Measurements from ENCODE around the gene HEBP1.

Gene HEBP1

GRCh38 chr12:12960639-12961209, 39.3 kb downstream of the HEBP1 start:
- Histone ChIP-seq H4K8ac (ENCODE audit: low read length) (no peak overlapping the region), H2BK120ac (ENCODE audit: low read depth, low read length) (no peak overlapping the region), H3K9ac (ENCODE audit: low read length) (no peak overlapping the region), H3K4me2 (ENCODE audit: low read length, poor library complexity, severe bottlenecking) (no peak overlapping the region), H3K9me3 (ENCODE audit: control insufficient read depth, low read length) (no peaks in the 10 kb centered on the region), H3K4me1 (ENCODE audit: control insufficient read depth, insufficient read depth, low read depth, low read length) (no peaks in the 10 kb centered on the region), H2BK5ac (ENCODE audit: low read depth, low read length, poor library complexity, severe bottlenecking) (no peak overlapping the region), H3K4ac (ENCODE audit: low read depth in 1 of 2, low read length in 2 of 2) (no peak overlapping the region), H3K27me3 (ENCODE audit: control insufficient read depth in 1 of 2, insufficient read depth in 1 of 2, low read length in 2 of 2) (no peaks in the 10 kb centered on the region), H2BK12ac (ENCODE audit: low read length in 2 of 2) (no peak overlapping the region), H3K79me1 (replicated peaks; ENCODE audit: low read length, poor library complexity, severe bottlenecking) (no peaks in the 10 kb centered on the region), H3K4me3 (ENCODE audit: insufficient read depth in 1 of 2, low read depth in 1 of 2, low read length in 2 of 2) (no peak overlapping the region), H3K36me3 (ENCODE audit: control insufficient read depth in 1 of 2, insufficient read depth in 2 of 2, low read depth in 1 of 2, low read length in 2 of 2) (peaks cover 0 to 12% of the 10 kb centered on the region in 2 experiments), H3K18ac (ENCODE audit: low read depth in 1 of 2, low read length in 2 of 2) (no peak overlapping the region), H3K23ac (ENCODE audit: low read length in 2 of 2) (no peak overlapping the region), H2AK5ac (ENCODE audit: low read length, severe bottlenecking) (no peak overlapping the region), H4K91ac (ENCODE audit: low read length) (no peak overlapping the region), H2BK15ac (ENCODE audit: low read depth, poor library complexity, severe bottlenecking) (no peak overlapping the region), H3K27ac (ENCODE audit: low read length, poor library complexity, severe bottlenecking) (no peak overlapping the region), H3K14ac (ENCODE audit: low read length in 2 of 2) (no peak overlapping the region), H2AFZ (ENCODE audit: low read depth, low read length) (no peak overlapping the region)
- WGBS = 81% methylated on average over 2 of the region's 5 CpGs
- DNase-seq = no peak

- no peak overlapping the region for H2BK15ac ChIP-seq (ENCODE audit: low read depth, poor library complexity, severe bottlenecking)
- H3K23ac ChIP-seq (ENCODE audit: low read length in 2 of 2) = no peak overlapping the region
- no peak overlapping the region for H2AFZ ChIP-seq (ENCODE audit: low read depth, low read length)
- no peak overlapping the region for H3K4me3 ChIP-seq (ENCODE audit: insufficient read depth in 1 of 2, low read depth in 1 of 2, low read length in 2 of 2)
- H3K27ac ChIP-seq (ENCODE audit: low read length, poor library complexity, severe bottlenecking) = no peak overlapping the region
- H2BK5ac ChIP-seq (ENCODE audit: low read depth, low read length, poor library complexity, severe bottlenecking) = no peak overlapping the region
- no peak overlapping the region for H3K4me2 ChIP-seq (ENCODE audit: low read length, poor library complexity, severe bottlenecking)
- H2AK5ac ChIP-seq (ENCODE audit: low read length, severe bottlenecking) = no peak overlapping the region
- no peak overlapping the region for H4K91ac ChIP-seq (ENCODE audit: low read length)
- no peak overlapping the region for H3K14ac ChIP-seq (ENCODE audit: low read length in 2 of 2)
- H2BK12ac ChIP-seq (ENCODE audit: low read length in 2 of 2) = no peak overlapping the region
- no peak overlapping the region for H4K8ac ChIP-seq (ENCODE audit: low read length)
- peaks cover 6% of the 10 kb centered on the region for H3K4me1 ChIP-seq (ENCODE audit: control insufficient read depth, insufficient read depth, low read depth, low read length)
- no peak overlapping the region for H3K4ac ChIP-seq (ENCODE audit: low read depth in 1 of 2, low read length in 2 of 2)
- H3K79me1 ChIP-seq (replicated peaks; ENCODE audit: low read length, poor library complexity, severe bottlenecking) = no peaks in the 10 kb centered on the region
- no peak for DNase-seq
- H3K36me3 ChIP-seq (ENCODE audit: control insufficient read depth in 1 of 2, insufficient read depth in 2 of 2, low read depth in 1 of 2, low read length in 2 of 2) = peaks cover 0 to 5% of the 10 kb centered on the region in 2 experiments
- no peak overlapping the region for H2BK120ac ChIP-seq (ENCODE audit: low read depth, low read length)
- H3K9me3 ChIP-seq (ENCODE audit: control insufficient read depth, low read length) = no peaks in the 10 kb centered on the region
- WGBS = 89% methylated on average over 5 of the region's 7 CpGs
- no peak overlapping the region for H3K9ac ChIP-seq (ENCODE audit: low read length)
- H3K18ac ChIP-seq (ENCODE audit: low read depth in 1 of 2, low read length in 2 of 2) = no peak overlapping the region
- H3K27me3 ChIP-seq (ENCODE audit: control insufficient read depth in 1 of 2, insufficient read depth in 1 of 2, low read length in 2 of 2) = no peaks in the 10 kb centered on the region
Measured at GRCh38 chr12:12958886-12959285, 41.2 kb downstream of the HEBP1 start.

DNA sequence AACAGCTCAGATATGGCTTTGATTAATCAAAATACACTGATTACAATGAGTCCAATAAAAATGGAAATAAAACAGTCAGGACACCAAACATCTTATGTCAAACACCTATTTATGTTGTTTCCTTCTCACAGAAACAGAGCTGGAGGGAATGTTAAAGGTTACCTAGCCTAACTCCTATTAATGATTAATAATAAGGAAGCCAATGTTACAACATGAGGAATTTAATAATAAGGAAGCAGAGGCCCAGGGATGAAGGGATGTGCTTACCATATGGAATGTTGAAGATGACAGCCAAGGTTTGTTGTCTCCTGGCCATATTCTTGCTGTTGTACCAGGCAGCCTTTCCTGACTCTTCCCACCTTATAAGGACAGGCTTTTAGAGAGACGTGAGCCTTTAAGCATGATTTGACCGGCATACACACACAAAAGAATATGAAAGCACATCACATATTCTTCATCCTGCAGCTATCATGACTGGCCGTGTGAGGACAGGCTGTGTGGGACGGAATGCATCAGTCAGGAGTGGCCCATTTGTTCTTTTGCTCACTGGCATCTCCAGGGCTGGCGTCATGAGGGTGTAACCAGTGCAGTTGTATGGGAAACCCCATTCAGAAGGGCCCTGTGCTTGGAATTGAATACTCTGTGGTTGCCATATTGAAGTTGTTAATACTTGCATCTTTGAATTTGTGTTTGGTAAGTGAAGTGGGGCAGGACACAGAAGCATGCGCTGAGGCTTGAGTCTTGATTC, 45.0 kb downstream of the HEBP1 start:
- no peak overlapping the region for H3K14ac ChIP-seq (ENCODE audit: low read length in 2 of 2)
- WGBS = 93% methylated on average over 6 of the region's 6 CpGs
- no peaks in the 10 kb centered on the region for H3K9me3 ChIP-seq (ENCODE audit: control insufficient read depth, low read length)
- H3K4me3 ChIP-seq (ENCODE audit: insufficient read depth in 1 of 2, low read depth in 1 of 2, low read length in 2 of 2) = no peak overlapping the region
- H3K18ac ChIP-seq (ENCODE audit: low read depth in 1 of 2, low read length in 2 of 2) = no peak overlapping the region
- H3K27me3 ChIP-seq (ENCODE audit: control insufficient read depth in 1 of 2, insufficient read depth in 1 of 2, low read length in 2 of 2) = no peaks in the 10 kb centered on the region
- no peak overlapping the region for H3K4me2 ChIP-seq (ENCODE audit: low read length, poor library complexity, severe bottlenecking)
- H3K36me3 ChIP-seq (ENCODE audit: control insufficient read depth in 1 of 2, insufficient read depth in 2 of 2, low read depth in 1 of 2, low read length in 2 of 2) = no peaks in the 10 kb centered on the region
- H3K4ac ChIP-seq (ENCODE audit: low read depth in 1 of 2, low read length in 2 of 2) = no peak overlapping the region
- H4K8ac ChIP-seq (ENCODE audit: low read length) = no peak overlapping the region
- no peak for DNase-seq
- peak overlapping the region; percentile 58 for H3K27ac ChIP-seq (ENCODE audit: low read length, poor library complexity, severe bottlenecking)
- peak overlapping the region; percentile 81 for H2AK5ac ChIP-seq (ENCODE audit: low read length, severe bottlenecking)
- no peak overlapping the region for H3K9ac ChIP-seq (ENCODE audit: low read length)
- H2AFZ ChIP-seq (ENCODE audit: low read depth, low read length) = peak overlapping the region; percentile 67
- H2BK15ac ChIP-seq (ENCODE audit: low read depth, poor library complexity, severe bottlenecking) = no peak overlapping the region
- H2BK5ac ChIP-seq (ENCODE audit: low read depth, low read length, poor library complexity, severe bottlenecking) = no peak overlapping the region
- no peak overlapping the region for H2BK12ac ChIP-seq (ENCODE audit: low read length in 2 of 2)
- H4K91ac ChIP-seq (ENCODE audit: low read length) = no peak overlapping the region
- H3K23ac ChIP-seq (ENCODE audit: low read length in 2 of 2) = peak overlapping the region in 1 of 2 experiments; percentile 60
- H3K4me1 ChIP-seq (ENCODE audit: control insufficient read depth, insufficient read depth, low read depth, low read length) = peaks cover 6% of the 10 kb centered on the region
- no peak overlapping the region for H2BK120ac ChIP-seq (ENCODE audit: low read depth, low read length)
- no peaks in the 10 kb centered on the region for H3K79me1 ChIP-seq (replicated peaks; ENCODE audit: low read length, poor library complexity, severe bottlenecking)

DNA sequence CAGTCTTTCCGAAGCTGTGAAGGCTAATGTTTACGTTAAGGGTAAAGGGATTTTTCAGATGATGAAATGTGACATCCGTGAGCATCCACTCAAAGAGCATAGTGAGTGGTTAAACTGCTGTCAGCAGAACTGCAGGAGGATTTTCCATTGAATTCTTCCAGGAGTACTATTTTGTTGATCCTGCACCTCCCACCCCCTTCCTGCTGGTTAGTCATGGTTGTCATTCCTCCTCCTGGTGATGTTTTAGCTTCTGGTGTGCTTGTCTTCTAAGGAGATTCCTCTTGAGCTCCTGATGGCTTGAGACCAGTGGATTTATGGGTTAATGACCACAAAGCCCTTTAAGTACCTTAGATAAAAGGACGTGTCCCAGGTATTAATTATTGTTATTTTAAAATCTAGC, 45.7 kb downstream of the HEBP1 start:
- no peak overlapping the region for H4K91ac ChIP-seq (ENCODE audit: low read length)
- no peak overlapping the region for H2AK5ac ChIP-seq (ENCODE audit: low read length, severe bottlenecking)
- no peaks in the 10 kb centered on the region for H3K79me1 ChIP-seq (replicated peaks; ENCODE audit: low read length, poor library complexity, severe bottlenecking)
- H3K9ac ChIP-seq (ENCODE audit: low read length) = no peak overlapping the region
- no peak overlapping the region for H3K18ac ChIP-seq (ENCODE audit: low read depth in 1 of 2, low read length in 2 of 2)
- H3K4me2 ChIP-seq (ENCODE audit: low read length, poor library complexity, severe bottlenecking) = no peak overlapping the region
- no peaks in the 10 kb centered on the region for H3K27me3 ChIP-seq (ENCODE audit: control insufficient read depth in 1 of 2, insufficient read depth in 1 of 2, low read length in 2 of 2)
- H4K8ac ChIP-seq (ENCODE audit: low read length) = no peak overlapping the region
- H3K4ac ChIP-seq (ENCODE audit: low read depth in 1 of 2, low read length in 2 of 2) = no peak overlapping the region
- H2BK12ac ChIP-seq (ENCODE audit: low read length in 2 of 2) = no peak overlapping the region
- no peak overlapping the region for H3K4me3 ChIP-seq (ENCODE audit: insufficient read depth in 1 of 2, low read depth in 1 of 2, low read length in 2 of 2)
- H3K27ac ChIP-seq (ENCODE audit: low read length, poor library complexity, severe bottlenecking) = peak overlapping the region; percentile 58
- H2BK5ac ChIP-seq (ENCODE audit: low read depth, low read length, poor library complexity, severe bottlenecking) = no peak overlapping the region
- H3K4me1 ChIP-seq (ENCODE audit: control insufficient read depth, insufficient read depth, low read depth, low read length) = peaks cover 6% of the 10 kb centered on the region
- WGBS = 83% methylated on average over 4 of the region's 4 CpGs
- H2AFZ ChIP-seq (ENCODE audit: low read depth, low read length) = no peak overlapping the region
- no peak overlapping the region for H2BK120ac ChIP-seq (ENCODE audit: low read depth, low read length)
- no peak overlapping the region for H3K23ac ChIP-seq (ENCODE audit: low read length in 2 of 2)
- DNase-seq = no peak
- H3K9me3 ChIP-seq (ENCODE audit: control insufficient read depth, low read length) = no peaks in the 10 kb centered on the region
- H2BK15ac ChIP-seq (ENCODE audit: low read depth, poor library complexity, severe bottlenecking) = no peak overlapping the region
- H3K36me3 ChIP-seq (ENCODE audit: control insufficient read depth in 1 of 2, insufficient read depth in 2 of 2, low read depth in 1 of 2, low read length in 2 of 2) = no peaks in the 10 kb centered on the region
- H3K14ac ChIP-seq (ENCODE audit: low read length in 2 of 2) = no peak overlapping the region

Data from mesenchymal stem cell (in vitro differentiated cells and primary cell).